ENCODE measurements around the gene CHAT.

CHAT gene

GRCh38 chr10:49700997-49701396 is 87.2 kb downstream of the CHAT start:
- no peak overlapping the region for H3K4me3 ChIP-seq (ENCODE audit: low read depth in 1 of 2, low read length in 2 of 2)
- H3K27me3 ChIP-seq (ENCODE audit: low read depth, low read length): no peaks in the 10 kb centered on the region
- H3K27ac ChIP-seq (ENCODE audit: low read length): no peak overlapping the region
- H3K9me3 ChIP-seq (ENCODE audit: control insufficient read depth in 1 of 2, low read length in 2 of 2): no peaks in the 10 kb centered on the region
- no peaks in the 10 kb centered on the region for H3K4me1 ChIP-seq (ENCODE audit: control insufficient read depth in 1 of 2, insufficient read depth in 2 of 2, low read length in 2 of 2)
- H3K36me3 ChIP-seq (ENCODE audit: control insufficient read depth in 1 of 2, insufficient read depth in 2 of 2, low read length in 2 of 2): no peaks in the 10 kb centered on the region

GRCh38 chr10:49707585-49707984 is 93.7 kb downstream of the CHAT start:
- Histone ChIP-seq H3K4me3 (ENCODE audit: low read depth in 1 of 2, low read length in 2 of 2) (no peak overlapping the region), H3K4me1 (ENCODE audit: control insufficient read depth in 1 of 2, insufficient read depth in 2 of 2, low read length in 2 of 2) (no peaks in the 10 kb centered on the region), H3K9me3 (ENCODE audit: control insufficient read depth in 1 of 2, low read length in 2 of 2) (no peaks in the 10 kb centered on the region), H3K27me3 (ENCODE audit: low read depth, low read length) (no peaks in the 10 kb centered on the region), H3K36me3 (ENCODE audit: control insufficient read depth in 1 of 2, insufficient read depth in 2 of 2, low read length in 2 of 2) (no peaks in the 10 kb centered on the region), H3K27ac (ENCODE audit: low read length) (no peak overlapping the region)

- Histone ChIP-seq H3K27me3 (ENCODE audit: low read depth, low read length) (no peaks in the 10 kb centered on the region), H3K36me3 (ENCODE audit: control insufficient read depth in 1 of 2, insufficient read depth in 2 of 2, low read length in 2 of 2) (no peaks in the 10 kb centered on the region), H3K4me3 (ENCODE audit: low read depth in 1 of 2, low read length in 2 of 2) (no peak overlapping the region), H3K9me3 (ENCODE audit: control insufficient read depth in 1 of 2, low read length in 2 of 2) (no peaks in the 10 kb centered on the region), H3K4me1 (ENCODE audit: control insufficient read depth in 1 of 2, insufficient read depth in 2 of 2, low read length in 2 of 2) (no peaks in the 10 kb centered on the region), H3K27ac (ENCODE audit: low read length) (no peak overlapping the region)
These were observed 96.1 kb downstream of the CHAT start for GRCh38 chr10:49709934-49710333.

- Histone ChIP-seq H3K27me3 (ENCODE audit: low read depth, low read length) (no peaks in the 10 kb centered on the region), H3K4me1 (ENCODE audit: control insufficient read depth in 1 of 2, insufficient read depth in 2 of 2, low read length in 2 of 2) (no peaks in the 10 kb centered on the region), H3K27ac (ENCODE audit: low read length) (no peak overlapping the region), H3K36me3 (ENCODE audit: control insufficient read depth in 1 of 2, insufficient read depth in 2 of 2, low read length in 2 of 2) (no peaks in the 10 kb centered on the region), H3K4me3 (ENCODE audit: low read depth in 1 of 2, low read length in 2 of 2) (no peak overlapping the region), H3K9me3 (ENCODE audit: control insufficient read depth in 1 of 2, low read length in 2 of 2) (no peaks in the 10 kb centered on the region)
These were observed 97.1 kb downstream of the CHAT start for GRCh38 chr10:49710966-49711365.

- H3K27ac ChIP-seq (ENCODE audit: low read length): no peak overlapping the region
- H3K36me3 ChIP-seq (ENCODE audit: control insufficient read depth in 1 of 2, insufficient read depth in 2 of 2, low read length in 2 of 2): no peaks in the 10 kb centered on the region
- no peaks in the 10 kb centered on the region for H3K4me1 ChIP-seq (ENCODE audit: control insufficient read depth in 1 of 2, insufficient read depth in 2 of 2, low read length in 2 of 2)
- no peaks in the 10 kb centered on the region for H3K27me3 ChIP-seq (ENCODE audit: low read depth, low read length)
- H3K9me3 ChIP-seq (ENCODE audit: control insufficient read depth in 1 of 2, low read length in 2 of 2): no peaks in the 10 kb centered on the region
- H3K4me3 ChIP-seq (ENCODE audit: low read depth in 1 of 2, low read length in 2 of 2): no peak overlapping the region
These were observed 97.6 kb downstream of the CHAT start for GRCh38 chr10:49711481-49711880.

GRCh38 chr10:49713266-49713665 is 99.4 kb downstream of the CHAT start:
- no peak overlapping the region for H3K27ac ChIP-seq (ENCODE audit: low read length)
- H3K9me3 ChIP-seq (ENCODE audit: control insufficient read depth in 1 of 2, low read length in 2 of 2): no peaks in the 10 kb centered on the region
- H3K27me3 ChIP-seq (ENCODE audit: low read depth, low read length): no peaks in the 10 kb centered on the region
- H3K4me3 ChIP-seq (ENCODE audit: low read depth in 1 of 2, low read length in 2 of 2): no peak overlapping the region
- H3K36me3 ChIP-seq (ENCODE audit: control insufficient read depth in 1 of 2, insufficient read depth in 2 of 2, low read length in 2 of 2): no peaks in the 10 kb centered on the region
- no peaks in the 10 kb centered on the region for H3K4me1 ChIP-seq (ENCODE audit: control insufficient read depth in 1 of 2, insufficient read depth in 2 of 2, low read length in 2 of 2)

Data from muscle layer of duodenum (tissue), 2 donors.